ENCODE results near the gene POLE4.

Gene POLE4

GRCh38 chr2:74958274-74959105 is at the start of gene POLE4:
TSS of gene POLE4 (plus strand) at chr2:74958643. CDS start at chr2:74958680, 37 bp downstream.
- peak; percentile 75 for DNase-seq

DNA sequence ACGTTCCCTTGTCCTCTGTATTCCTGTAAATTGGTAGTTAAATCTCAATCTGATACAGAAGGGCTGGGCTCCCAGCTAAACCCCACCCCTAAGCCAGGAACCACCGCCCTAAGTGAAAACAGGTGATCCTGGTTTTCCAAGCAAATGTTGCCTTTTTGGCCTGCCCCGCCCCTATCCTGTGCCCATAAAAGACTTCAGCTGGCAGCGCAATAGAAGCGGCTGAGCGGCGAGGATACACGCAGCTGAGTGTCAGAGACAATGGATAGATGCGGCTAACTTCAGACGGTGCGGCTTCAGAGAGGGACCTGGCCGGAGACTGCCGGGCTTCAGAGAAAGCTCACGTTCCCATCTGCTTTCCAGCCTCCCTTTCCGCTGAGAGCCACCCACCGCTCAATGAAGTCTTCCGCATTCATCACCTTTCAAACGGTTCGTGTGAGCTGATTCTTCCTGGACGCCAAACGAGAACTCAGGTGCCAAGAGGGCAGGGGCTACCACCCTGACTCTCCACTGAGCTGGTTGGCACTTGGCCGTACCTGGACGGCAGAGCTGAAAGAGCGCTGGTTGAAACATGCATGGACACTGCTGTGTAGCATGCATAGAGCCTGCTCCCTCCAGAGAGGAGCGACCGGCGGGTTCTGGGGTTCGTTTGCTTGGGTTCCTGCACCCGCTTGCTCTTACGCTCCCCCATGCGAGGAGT is 49.5 kb upstream of the POLE4 start:
- DNase-seq: no peak

DNA sequence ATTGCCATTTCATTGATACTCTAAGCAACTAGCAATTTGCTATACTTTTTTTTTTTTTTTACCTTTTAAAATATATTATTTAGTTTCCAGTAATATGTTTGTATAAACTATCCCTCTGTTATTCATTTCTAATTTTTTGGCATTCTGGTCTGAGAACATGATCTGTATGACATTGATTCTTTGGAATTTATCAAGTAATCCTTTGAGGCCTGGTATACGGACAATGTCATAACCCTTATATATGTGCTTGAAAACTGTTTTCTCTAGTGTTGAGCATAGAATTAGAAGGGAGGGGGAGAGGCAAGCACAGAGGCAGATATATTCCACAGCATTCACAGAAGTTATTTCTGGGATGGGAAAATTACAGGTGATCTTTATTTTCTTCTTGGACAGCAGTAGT is 48.2 kb upstream of the POLE4 start:
- no peak for DNase-seq

DNA sequence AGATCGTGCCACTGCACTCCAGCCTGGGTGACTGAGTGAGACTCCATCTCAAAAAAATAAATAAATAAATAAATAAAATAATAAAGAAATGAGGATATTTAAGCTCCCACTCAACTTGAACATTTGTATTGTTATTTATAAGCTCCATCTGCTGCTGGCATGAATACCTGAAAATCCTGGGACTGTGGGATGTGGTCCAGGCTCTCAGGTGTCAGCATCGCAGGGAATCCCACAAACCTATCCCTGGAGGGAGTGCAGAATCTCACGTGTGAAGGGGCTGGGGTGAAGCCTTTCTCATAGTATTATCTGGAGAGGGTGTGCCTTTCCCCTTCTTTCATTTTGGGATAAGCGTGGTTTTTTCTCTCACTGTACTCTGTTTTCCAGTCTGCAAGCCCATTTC is 47.4 kb upstream of the POLE4 start:
- DNase-seq: no peak

DNA sequence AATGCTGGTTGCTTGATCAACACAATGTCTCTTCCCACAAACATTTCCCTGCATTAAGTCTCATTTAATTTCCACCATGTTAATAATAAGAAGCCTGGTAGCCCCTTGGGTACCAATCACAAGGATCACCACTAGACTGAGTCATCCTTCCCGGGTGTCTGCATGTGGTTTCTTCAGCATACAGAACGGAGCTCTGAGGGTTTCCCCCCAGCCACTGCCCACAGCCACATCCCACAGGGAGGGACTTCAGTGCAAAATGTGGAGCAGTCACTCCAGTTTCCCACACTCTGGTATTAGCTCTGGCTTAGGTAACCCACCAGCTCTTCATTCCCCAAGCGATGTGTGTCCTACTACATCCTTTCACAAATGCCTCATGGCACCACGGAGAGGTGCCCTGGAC is 42.7 kb upstream of the POLE4 start:
- no peak for DNase-seq

- no peak for DNase-seq
Measured at GRCh38 chr2:74916394-74916793, 42.0 kb upstream of the POLE4 start.

DNA sequence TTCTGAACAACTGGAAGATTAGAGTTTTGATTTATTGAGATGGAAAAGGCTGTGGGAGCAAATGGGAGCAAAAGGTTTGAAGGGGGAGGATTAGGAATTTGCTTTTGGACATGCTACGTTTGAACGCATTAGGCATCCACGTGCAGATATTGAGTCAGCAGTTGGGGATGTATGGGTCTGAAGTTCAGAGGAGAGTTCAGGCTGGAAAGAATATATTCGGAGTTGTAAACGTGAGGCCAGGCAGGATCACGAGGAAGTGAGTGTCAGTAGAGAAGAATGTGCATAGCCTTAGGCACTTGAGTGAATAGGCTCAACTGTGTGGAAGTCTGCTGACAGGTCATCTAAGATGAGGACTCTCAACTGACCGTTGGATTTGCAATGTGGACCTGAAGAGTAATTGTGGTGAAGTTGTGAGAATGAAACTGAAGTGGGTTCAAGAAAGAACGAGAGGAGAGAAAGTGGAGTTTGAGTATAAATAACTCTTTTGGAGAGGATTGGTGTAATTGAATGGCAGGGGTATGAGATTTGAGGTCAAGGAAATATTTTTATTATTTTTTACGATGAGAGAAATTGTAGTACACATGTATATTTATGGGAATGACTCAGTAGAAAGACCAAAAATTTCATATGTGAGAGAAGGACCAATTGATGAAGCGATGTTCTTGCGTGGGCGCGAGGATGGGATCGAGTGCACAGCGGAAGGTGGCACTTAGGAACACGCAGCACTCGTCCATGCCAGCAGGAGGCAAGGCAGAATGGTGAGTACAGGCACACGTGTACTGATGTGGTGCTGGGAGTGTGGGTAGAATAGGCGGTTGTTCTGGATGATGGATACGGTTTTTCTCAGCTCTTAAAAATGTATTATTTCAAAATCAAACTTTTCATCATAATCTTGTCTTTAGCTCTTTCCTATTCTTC is 40.5 kb upstream of the POLE4 start:
- no peak for DNase-seq

DNA sequence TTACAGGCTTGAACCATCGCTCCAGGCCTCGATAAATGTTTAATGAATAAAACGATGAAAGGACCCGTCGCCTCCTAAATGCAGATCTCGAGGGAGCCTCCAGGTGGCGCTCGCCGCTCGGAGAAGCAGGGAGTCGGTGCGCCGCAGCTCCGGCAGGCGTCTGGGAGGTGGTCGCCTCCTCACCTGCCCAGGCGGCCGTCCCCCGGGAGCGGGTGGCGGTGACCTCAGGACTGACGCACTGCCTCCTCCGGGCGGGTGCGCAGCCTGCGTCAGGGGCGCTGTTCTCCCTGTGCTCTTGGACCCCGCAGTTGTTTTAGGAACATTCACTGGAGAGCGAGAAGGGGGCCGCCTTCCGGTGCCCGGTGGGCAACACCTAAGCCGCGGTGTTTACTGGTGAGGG is 38.6 kb upstream of the POLE4 start:
- no peak for DNase-seq

DNA sequence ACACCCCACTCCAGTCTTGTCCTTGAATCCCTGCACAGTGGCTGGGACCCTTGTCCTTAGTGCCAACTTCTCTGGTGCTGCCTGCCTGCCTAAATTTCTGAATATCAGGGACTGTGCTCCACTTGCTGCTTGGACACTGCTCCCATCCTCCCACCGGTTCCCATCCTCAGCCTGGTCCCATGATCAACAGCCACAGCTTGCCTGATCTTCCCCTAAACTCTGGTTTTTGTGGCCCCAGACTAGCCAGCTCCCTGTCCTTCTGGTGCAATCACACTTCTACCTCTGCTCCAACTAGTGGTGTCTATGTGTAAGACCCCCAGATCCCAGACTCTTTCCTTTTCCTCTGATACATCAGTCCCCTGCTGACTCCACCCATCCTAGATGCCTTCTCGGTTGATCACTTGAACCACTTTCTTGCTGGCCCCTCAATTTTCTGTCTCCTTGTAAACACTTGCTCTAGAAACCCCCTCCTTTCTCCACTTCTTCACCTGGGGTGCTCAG is 37.2 kb upstream of the POLE4 start:
- DNase-seq: no peak

DNA sequence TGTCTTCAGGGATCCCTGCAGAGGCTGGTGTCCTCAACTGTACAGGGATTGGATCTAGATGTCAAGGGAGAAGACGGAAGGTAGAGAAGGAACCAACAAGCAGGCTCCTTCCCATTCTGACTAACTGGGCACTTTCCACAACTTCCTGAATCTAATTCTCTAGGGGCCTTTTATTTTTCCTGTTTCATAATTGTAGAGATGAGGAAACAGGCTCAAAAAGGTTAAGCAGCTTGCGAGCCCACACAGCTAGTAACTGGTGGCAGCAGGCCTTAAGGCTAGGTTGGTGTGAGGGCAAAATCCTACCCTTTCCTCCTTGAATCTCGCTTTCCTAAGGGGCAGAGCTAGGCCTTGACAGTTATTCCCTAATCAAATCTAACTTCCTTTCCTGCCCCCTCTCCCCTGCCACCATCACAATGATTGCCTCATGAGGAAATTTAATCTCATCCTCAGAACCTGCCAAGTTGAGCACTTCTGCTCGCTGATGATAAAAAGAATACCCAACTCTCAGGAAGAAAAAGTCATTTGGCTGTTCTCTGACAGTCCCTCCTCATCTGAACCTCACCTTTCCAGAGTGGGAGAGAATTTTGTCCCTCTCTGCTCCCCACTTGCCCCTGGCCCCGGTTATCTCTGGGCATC is 35.7 kb upstream of the POLE4 start:
- DNase-seq: no peak

DNA sequence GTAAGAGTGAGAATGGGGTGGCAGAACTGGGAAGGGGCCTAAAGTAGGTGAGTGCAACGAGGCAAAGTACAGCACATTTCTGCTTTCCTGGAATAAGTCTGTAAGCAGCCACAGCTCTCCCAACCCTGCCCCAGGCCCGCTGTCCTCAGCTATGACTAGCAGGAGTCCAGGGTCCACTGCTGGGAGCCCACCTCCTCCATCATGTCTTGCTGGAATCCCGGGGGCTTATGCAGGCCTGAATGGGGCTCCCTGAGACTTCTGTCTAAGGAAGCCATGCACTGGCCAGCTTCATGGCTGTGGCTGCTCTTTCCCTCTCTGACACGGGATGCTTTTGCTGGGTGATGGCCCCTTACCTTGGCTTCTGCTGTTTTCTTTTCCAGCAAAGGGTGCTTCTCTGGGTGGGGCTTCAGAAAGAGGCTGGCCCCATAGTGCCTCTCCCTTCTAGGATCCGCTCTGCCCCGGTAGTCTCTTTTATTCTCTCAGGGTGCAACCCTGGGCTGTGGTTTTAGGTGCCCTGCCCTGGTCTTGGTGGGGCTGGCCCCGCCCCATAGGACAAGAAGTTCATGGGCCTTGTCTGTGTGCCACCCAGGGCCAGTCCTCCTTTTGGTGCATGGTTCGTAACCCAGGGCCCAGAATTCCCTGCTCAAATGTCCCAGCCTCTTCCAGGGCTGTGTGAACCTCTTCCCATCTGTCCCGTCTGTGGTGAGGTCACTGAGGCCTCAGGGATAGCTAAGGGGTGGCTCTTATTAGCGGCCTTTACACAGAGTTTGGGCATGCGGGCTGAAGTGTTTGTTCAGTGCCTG is 33.8 kb upstream of the POLE4 start:
- no peak for DNase-seq

- no peak for DNase-seq
Measured at GRCh38 chr2:74925361-74925786, 33.1 kb upstream of the POLE4 start.

- DNase-seq: peak; percentile 5
Measured at GRCh38 chr2:74927621-74928020, 30.8 kb upstream of the POLE4 start.

- no peak for DNase-seq
Measured at GRCh38 chr2:74930811-74931486, 27.5 kb upstream of the POLE4 start.

GRCh38 chr2:74931940-74932339 is 26.5 kb upstream of the POLE4 start:
- DNase-seq: no peak

- no peak for DNase-seq
Measured at GRCh38 chr2:74935975-74936391, 22.5 kb upstream of the POLE4 start.

DNA sequence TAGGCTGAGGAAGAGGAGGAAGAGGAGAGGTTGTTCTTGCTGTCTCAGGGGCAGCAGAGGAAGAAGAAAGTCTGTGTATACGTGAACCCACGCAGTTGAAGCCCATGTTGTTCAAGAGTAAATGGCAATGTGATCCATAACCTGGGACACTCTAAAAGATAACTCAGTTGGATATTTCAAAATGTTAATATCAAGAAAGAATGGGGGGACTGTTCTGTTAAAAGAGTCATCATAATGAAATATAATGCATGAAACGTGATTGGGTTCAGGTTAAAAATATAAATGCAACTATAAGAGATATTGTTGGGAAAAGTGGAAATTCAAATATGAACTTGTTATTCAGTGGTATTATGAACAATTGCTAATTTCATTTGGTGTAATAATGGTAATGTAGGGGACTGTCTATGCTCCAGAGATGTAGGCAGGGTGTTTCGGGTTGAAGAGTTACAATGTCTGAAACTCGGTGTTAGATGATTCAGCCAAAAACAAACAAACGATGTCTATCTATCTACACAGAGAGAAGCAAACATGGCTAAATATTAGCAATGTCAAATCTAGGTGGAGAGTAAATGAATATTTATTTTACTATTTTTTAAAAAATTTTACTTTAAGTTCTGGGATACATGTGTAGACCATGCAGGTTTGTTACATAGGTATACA is 21.1 kb upstream of the POLE4 start:
- no peak for DNase-seq

DNA sequence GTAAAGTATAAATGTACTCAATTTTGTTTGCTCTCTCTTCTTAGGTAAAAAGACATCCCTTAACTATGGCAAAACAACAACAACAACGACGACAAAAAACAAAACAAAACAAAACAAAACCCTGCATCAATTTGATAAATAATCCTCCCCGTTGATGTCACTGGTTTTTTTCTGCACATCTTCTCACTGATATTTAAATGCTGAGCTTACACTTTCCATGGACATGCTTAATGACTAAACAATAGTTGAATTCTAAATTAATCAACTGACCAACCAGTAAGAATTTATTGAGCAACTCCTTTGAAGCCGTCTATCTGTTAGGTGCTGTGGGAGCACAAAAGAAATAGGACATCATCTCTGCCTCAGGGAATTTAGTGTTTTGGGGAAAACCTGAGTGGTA is 20.2 kb upstream of the POLE4 start:
- DNase-seq: no peak

GRCh38 chr2:74939919-74940812 is 18.3 kb upstream of the POLE4 start:
- DNase-seq: no peak

Data from DMS79 (cell line).